NOMO-1 (cell line): ENCODE data around the gene MAMSTR.
"Not testable (repeated sequence)": the region's sequence is repeated elsewhere in the genome, so short reads cannot be mapped to it uniquely, and the experiment has no call there.

ENCODE experiments used
- DNase-seq, 2 experiments: peaks; one replicate each; lab custom pipeline; 2025; ENCODE audit not compliant: unreplicated experiment in 2 of 2; lab: John Stamatoyannopoulos, UW

MAMSTR gene

DNA sequence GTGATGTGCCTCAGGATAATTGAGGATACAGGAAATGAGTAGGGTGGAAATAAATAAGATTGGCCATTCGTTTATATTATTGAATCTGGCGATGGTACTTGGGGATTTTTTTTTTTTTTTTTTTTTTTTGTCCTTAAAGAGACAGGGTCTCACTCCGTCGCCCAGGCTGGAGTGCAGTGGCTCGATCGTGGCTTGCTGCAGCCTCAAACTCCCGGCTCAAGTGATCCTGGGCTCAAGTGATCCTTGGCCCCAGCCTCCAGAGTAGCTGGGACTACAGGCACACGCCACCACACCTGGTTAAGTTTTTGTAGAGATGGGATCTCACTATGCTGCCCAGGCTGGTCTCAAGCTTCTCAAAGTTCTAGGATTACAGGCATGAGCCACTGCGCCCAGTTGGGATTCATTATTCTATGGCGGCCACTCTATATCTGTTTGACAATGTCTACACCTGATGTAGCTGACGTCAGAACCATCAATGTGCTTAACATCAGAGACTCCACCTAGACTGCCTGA lies 2.7 kb upstream of the MAMSTR start:
- no peak for DNase-seq

DNA sequence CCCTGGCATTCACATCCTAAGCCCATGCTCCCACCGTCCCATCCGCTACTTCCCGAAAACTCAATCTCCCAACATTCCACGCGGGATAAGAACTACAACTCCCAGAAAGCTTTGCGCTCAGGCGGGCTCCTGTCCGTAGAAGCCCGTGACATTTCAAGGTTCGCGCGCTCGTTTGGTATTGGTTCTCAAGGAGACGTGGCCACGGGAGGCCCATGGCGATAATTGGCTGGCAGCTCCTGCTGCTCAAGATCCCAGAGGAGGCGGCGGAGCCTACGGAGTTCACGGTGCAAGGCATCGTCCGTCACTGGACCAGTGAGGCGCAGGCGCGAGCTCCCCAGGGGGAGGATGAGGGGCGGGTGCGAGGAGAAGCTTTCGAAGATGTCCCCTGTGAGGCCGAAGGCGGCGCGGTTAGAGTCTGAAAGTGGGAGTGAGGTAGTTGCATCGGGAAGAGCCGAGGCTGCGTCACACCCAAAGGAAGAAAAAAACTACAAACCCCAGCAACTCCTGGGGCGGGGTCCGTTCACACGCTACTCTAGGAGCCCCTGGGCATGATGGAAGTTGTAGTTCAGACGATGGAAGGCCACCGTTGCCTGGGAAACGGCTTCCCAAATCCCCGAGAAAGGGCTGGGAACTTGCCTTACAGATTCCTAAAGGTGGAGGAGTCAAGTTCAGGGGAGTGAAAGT lies 1.2 kb upstream of the MAMSTR start:
- DNase-seq = peak; percentile 96 to 97

DNA sequence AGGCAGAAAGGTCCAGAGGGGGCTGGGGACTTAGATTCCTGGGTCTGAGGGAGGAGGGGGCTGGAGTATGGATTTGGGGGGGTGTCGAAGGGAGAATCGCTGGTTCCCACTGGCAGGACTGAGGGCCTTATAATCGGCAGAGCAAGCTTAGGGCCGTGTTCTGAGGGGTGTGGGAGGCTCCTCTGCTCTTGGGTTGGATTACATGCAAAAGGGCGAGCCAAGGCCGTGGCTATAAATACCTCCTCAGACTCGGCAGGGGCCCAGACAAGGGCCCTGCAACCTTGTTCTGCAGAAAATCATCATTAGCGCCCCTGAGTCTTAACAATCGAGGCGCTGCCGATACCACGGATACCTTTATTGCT lies 707 bp upstream of the MAMSTR start:
- no peak for DNase-seq

DNA sequence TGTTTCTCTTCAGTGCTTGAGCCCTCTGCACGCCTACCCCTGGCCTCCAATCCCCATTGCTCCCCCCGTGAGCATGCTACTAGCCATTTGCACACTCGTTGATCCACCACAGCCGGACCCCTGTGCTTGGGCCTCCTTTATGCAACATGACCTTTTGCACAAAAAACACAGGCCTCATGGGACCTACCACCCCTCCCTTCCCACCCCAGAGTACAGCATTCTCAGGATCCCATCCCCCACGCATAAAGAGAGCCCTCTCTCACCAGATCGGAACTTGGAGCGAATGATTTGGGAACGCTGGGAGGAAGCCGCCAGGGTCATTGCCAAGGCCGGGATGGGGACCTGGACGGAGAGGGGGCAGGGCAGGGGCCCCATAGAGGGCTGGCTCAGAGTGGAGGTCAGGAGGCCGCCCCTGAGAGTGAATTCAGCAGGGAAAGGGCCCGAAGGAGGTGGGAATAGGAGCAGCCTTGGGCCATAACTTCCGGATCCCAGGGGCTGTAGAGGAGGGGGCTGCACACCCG lies 754 bp downstream of the MAMSTR start:
- no peak for DNase-seq

DNA sequence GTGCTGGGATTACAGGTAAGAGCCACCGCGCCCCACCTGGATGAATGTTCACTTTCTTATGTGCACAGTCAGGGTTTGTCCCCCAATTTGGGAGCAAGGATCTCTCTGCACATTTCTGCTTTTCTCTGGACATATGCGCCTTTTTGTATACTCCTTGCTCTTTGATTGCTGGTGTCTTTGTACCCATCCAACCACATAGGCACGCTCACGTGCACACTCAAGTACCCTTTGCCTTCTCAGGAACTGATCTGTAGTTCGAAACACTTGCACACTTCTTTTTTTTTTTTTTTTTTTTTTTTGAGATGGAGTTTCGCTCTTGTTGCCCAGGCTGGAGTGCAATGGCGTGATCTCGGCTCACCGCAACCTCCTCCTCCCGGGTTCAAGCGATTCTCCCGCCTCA lies 1.4 kb downstream of the MAMSTR start:
- DNase-seq = not testable (repeated sequence)

DNA sequence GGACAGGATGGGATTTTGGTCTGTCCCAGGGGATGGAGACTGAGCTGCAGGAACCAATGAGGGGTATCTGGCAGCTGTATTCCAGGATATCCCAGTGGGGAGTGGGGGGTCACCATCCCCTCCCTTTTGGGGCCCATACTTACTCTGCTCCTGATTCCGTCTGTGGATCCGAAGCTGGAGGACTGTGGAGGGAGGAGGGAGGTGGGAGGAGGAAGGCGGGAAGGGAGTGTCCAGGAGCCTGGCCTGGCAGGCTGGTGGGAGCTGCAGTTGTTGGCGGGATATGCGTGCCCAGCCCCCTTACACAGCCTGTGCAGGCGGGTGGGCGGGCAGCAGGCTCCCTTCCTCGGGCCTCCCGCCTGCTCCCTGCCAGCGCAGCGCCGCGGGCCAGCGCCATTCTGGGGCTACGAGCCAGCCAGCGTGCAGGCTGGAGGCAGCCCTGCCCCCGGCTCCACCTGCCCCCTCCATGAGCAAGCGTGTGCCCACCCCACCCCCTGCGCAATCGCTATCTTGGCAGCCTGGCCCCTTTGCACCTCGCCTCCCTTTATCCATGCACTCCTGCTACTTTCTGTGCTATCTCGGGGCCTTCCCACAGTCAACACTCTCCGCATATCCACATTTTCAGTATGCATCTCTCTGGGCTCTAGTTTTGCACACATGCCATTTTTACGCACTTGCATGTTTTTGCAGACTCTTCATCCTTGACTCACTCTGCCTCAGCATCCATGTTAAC lies 2.8 kb downstream of the MAMSTR start:
- no peak for DNase-seq

DNA sequence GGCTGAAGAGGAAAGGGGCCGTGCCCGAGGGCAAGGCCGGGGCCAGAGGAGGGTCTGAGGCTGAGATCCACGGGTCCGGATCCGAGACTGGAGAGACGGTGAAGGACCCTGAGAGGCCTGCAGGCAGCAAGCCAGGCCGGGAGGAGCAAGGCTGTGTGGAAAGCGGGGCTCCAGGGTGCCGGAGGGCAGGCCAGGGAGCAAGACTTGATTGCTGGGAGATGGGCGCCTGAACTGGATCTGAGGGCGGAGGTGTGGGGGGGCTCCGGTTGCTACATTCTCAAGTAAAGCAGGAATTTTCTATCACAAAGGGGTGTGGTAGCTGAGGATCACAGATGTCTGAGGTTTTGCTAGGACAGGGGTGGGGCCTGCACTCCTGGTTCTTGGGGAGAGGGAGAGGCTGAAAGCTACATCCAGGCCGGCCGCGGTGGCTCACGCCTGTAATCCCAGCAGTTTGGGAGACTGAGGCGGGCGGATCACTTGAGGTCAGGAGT lies 3.8 kb downstream of the MAMSTR start:
- DNase-seq = no peak

DNA sequence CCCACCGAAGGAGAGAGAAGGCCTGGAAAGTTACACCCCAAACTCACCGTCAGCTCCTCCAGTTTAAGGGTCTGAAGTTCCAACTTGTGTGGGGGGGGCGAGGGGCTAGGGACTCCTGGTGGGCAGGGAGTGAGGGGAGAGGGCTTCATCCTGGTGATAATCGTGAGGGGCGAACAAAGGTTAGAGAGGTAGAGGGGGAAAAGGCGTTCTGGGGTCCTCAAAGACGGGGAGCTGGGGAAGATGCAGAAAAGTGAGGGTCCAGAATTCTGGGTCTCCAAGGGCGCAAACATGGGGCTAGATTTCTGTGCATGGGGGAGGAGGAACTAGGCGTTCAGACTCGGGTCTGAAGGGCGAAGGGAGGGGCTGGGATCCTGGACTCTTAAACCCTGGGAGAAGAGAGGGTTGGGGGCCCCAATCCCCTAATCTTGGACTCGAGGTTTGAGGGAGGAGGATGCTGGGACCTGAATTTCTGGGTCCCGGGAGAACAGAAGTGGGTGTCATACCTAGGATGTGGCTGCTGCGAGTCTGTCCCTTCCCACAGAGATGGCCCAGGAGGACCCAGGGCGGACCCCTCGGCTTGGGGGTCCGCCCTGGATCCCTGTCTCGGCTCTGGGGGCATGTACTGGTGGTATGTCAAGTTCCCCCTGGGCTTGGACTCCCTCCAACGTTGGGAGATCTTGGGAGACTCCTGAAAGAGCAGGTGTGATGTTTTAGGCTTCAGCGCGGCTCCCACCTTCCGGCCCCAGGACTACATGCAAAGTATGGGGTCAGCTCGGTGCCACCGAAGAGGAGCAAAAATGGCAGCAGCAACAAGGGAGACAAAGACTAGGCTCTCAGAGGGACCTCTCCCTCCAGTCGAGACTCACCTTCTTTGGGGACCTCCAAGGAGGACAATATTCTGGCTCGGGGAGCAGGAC lies 4.5 kb downstream of the MAMSTR start:
- no peak for DNase-seq

DNA sequence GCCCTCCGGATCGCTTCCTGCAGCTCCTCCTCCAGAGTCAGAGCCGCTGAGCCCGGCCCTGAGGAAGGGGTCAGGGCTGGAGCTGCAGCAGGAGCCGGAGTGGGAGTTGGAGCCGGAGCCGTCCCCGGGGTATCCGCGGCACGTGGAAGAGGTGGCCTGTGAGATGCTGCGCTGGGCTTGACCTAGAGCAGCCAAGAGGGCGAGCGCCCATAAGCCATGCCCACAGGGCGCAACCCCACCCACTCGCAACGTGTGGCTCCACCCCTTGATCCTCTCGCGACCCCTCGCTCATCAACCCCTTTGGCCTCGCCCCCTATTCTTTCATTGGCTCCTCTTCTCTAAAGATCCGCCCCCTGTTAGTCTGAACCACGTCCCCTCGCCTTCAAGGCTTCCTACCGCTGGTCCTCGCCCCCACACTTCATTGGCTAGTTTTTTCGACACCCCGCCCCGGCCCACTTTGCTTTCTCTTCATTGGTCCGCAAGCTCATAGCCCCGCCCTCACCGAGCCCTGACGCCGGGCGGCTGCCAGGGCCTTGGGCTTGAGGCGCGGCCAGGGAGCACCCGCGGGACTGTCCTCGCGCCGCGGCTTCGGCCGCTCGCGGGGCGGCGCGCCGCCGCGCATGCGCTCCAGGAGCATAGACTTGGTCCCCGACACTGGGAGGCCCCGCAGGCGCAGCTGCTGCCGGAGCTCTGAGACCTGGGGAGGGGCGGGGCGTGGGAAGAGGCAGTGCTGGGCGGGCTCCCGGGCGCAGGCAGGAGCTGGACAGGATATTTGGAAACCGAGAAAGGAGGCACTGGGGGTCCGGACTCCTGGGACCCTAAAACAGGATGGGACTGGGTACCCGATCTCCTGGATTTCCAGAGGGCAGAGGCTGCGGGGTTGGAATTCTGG lies 5.4 kb downstream of the MAMSTR start:
- peak; percentile 100 for DNase-seq

DNA sequence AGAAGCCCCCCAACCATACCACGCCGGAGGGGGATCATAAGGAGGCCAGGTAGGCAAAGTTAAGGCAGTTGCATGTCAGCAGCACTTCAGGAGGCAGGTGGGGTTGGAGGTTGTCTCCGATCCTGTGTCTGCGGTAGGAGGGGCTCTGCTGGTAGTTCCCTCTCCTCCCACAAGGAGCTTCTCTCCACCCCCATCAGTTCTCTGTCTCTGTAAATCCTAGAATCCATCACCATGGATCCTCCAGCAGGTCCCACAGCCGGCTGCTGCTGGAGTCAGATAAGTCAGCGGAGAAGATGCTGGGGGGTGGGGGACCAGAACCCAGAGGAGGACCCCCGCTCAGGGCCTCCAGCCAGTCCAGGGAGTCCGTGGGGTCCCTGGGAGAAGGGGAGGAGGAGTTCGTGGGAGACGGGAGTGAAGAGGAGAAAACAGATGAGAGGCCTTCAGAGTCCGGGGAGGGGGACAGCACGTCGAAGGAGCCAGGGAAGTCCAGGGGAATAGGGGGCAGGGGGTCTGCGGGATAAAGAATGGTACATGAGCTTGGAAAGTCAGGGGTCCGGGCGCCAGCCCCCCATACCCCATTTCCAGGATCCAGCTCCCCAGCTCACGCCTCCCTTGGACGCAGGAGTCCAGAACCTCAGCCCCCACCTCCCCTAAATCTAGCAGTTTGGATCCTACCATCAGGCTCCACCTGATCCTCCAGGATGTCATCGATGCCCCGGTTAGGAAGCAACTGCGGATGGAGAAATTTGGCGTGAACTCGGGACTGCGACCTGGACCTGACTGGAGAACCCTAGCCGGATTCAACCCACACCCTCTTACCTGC lies 6.3 kb downstream of the MAMSTR start:
- DNase-seq = peak in 1 of 2 experiments; percentile 13

DNA sequence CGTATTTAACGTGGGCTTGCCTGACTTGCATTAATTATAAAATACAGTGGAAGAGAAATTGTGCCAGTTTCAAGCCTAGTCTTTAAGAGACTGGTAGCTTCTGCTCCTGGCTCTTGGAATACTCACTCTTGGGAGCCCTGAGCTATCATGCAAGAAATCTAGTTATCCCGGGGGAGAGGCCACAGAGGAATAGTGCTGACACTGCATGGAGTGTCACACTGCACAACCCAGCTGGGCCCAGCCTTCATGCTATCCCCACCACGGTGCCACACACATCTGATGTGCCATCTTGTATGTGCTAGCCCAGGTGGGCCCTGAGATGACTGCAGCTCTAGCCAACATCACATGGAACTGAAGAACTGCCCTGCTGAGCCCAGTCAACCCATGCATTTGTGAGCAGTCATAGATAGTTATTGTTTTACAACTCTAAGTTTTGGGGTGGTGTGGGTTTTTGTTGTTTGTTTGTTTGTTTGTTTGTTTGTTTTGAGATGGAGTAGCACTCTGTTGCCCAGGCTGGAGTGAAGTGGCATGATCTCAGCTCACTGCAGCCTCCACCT lies 8.3 kb downstream of the MAMSTR start:
- DNase-seq = no peak

DNA sequence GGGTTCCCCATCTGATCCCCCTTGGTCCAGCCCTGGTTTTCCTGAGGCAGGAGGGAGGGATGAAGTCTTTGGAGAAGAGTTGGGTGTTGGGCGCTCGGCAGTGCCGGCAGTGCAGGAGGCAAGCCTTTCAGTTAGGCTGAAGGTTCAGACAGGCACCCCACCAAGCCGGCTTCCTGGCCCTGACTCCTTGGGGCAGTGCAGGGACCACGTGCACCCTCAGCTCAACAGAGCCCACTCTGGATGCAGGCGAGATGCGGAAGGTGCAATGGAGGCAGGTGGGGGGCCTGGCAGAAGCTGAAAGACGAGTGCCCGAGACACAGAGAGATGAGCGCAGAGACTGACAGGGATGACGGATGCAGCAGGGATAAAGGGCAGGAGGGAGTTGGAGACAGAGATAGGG lies 11.1 kb downstream of the MAMSTR start:
- DNase-seq = no peak

DNA sequence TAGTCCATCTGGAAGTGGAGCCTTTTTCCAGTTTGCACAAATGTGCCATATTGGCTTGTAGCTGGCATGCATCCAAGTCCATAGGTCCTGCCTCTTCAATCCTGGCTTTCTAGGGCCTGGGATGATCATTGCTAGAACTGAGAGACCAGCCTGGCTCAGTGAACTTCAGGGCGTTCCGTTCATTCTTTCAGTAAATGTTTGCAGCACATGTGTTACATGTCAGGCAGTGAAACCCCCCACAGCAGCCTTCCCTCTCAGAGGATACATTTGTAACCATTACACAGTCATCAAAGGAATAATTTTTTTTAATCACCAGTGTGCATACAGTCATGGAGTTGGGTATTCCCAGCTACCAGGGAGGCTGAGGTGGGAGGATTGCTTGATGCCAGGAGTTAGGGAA lies 14.1 kb downstream of the MAMSTR start:
- no peak for DNase-seq

DNA sequence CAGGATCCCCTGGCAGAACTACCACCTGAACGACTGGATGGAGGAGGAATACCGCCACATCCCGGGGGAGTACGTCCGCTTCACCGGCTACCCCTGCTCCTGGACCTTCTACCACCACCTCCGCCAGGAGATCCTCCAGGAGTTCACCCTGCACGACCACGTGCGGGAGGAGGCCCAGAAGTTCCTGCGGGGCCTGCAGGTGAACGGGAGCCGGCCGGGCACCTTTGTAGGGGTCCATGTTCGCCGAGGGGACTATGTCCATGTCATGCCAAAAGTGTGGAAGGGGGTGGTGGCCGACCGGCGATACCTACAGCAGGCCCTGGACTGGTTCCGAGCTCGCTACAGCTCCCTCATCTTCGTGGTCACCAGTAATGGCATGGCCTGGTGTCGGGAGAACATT lies 16.2 kb downstream of the MAMSTR start:
- no peak for DNase-seq

DNA sequence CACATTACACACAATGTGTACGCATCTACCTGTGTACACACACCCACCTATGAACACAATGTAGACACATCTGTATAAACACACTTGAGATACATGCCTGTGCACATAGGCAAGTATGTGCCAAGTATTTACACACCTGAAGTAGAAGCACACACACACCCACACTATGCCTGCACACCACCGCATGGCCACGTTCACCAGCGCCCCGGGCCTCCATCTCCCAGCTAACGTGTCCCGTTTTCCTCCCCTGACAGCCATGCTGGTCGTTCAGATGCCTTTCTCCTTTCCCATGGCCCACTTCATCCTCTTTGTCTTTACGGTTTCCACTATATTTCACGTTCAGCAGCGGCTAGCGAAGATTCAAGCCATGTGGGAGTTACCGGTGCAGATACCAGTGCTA lies 16.8 kb downstream of the MAMSTR start:
- DNase-seq = no peak

DNA sequence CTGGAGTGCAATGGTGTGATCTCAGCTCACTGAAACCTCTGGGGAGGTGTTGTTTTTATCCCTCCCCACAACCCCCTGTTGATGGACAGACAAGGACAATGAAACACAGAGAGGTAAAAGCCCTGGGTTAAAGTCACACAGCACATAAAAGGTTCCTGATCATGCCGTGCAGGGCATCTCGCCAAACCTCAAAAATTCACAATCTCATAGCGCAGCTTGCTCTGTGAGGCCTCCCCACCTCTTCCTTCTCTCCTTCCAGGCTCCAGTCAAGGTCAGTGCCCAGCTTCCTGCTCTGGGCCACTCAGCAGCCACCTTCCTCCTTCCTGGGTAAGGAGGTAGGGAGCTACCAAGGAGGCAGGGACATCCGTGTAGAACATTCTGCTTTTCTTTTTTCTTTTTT lies 21.5 kb downstream of the MAMSTR start:
- DNase-seq = no peak

DNA sequence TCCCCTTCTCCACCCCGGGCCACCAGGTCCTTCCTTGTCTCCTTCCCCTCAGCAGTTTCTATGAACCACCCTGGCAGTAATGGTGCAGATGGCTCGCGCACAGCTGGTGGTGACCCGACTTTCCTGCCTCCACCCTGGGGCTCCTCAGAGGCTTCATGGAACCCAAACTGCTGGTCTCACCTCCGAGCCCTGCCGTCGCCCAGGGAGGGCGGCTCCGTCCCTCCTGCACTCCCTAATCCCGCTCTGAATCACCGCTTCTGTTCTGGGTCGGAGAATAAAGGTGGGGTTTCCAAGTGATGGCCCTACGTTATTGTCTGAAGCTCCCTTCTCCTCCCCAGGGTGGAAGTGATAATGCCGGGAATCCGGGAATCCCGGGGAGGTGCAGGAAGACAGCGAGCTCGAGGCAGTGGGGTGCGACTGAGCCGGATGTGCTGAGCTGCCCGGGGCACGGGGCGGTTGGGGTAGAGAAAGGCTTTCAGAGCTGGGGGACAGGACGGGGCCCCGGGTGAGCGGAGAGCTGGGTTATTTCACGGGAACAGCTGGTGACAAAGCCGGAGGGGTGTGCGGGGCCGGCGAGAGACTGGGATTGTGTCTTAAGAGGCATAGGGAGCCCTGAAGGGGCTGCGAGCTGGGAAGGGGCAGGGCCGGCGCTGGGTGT lies 23.0 kb downstream of the MAMSTR start:
- no peak for DNase-seq

DNA sequence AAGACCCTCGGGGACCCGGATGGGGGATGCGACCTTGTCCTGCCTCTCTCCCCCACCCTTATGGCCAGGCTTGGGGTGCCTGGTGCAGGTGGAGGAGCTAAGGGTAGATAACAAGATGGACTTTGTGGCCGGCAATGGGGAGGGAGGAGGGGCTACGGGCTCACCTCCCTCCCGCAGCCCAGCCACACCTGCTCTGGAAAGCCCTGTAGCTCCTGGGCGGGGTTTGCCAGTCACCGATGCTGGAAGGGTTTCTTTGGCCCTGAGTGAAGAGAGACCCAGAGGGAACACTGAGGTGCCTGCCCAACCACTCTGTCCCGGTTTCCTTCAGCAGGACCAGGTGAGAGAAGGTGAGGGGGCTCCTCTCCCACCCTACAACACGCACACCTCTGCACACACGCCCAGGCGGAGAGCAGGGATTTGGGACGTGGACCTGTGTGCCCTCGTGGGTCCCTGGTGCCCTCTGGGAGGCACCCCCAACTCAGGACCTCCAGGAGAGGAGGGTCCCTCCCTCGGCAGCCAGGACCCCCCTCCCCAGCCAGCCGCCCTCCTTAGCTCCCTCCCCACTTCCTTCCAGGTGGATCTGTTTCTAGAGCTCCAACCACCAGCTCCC lies 23.7 kb downstream of the MAMSTR start, which contains the start of gene FUT2:
Gene FUT2, plus strand, starts transcription at position 229 of the 610 bp plus-strand sequence. CDS start 6,986 bp downstream, outside the sequence.
- no peak for DNase-seq
